Body of pancreas (tissue), 4 donors: ENCODE results near the gene JPT1.

Experiments
- CTCF ChIP-seq, 7 experiments: fragments of 450-650 bp in 4 of 7; fragments of 200-600 bp in 3 of 7; sonication (generic) in 3 of 7; IDR thresholded peaks; one replicate each; pipeline ENCODE4 v1.5.1; 2016 to 2019; ENCODE audit warnings: antibody characterized with exemption in 7 of 7
- POLR2A ChIP-seq, 3 donors: fragments of 450-650 bp; IDR thresholded peaks; one replicate each; pipeline ENCODE4 v1.6.1; 2016; ENCODE audit warnings: antibody characterized with exemption in 3 of 3, mild to moderate bottlenecking in 2 of 3

- TF ChIP-seq POLR2A (IDR thresholded peaks at IDR 0.05) (no peak), CTCF (IDR thresholded peaks at IDR 0.05) (no peak)
Observed at GRCh38 chr17:75130059-75130631, 24.2 kb downstream of the JPT1 start.
